ENCODE measurements around the gene DUS1L.

DUS1L gene

GRCh38 chr17:82077617-82078358, 12.2 kb upstream of the DUS1L start:
- DNase-seq (ENCODE audit: insufficient read length, low spot score) = no peak
- no peak for FAIRE-seq
- TF ChIP-seq SPI1 (IDR thresholded peaks at IDR 0.05; ENCODE audit: low read depth, low read length) (no peak), POLR2AphosphoS5 (IDR thresholded peaks at IDR 0.05; ENCODE audit: low read depth, low read length) (peak; percentile 35; the same call in 1 of the 2 replicates)

- FAIRE-seq (no peak), DNase-seq (ENCODE audit: insufficient read length, low spot score) (no peak)
- TF ChIP-seq PAX5 (IDR thresholded peaks at IDR 0.05; ENCODE audit: insufficient read depth, low read length, severe bottlenecking) = no peak
- no peak for TF ChIP-seq POU2F2 (IDR thresholded peaks at IDR 0.05; ENCODE audit: low read depth, low read length)
- TF ChIP-seq POLR2AphosphoS5 (IDR thresholded peaks at IDR 0.05; ENCODE audit: low read depth, low read length) = no peak; the same call in 1 of the 2 replicates
- no peak for TF ChIP-seq TAF1 (IDR thresholded peaks at IDR 0.05; ENCODE audit: low read depth, low read length)
- no peak for TF ChIP-seq SPI1 (IDR thresholded peaks at IDR 0.05; ENCODE audit: low read depth, low read length)
- TF ChIP-seq POLR2A (IDR thresholded peaks at IDR 0.05; ENCODE audit: low read depth, low read length) = no peak
These were observed 11.4 kb upstream of the DUS1L start for GRCh38 chr17:82076785-82077591.

- TF ChIP-seq POLR2A (IDR thresholded peaks at IDR 0.05; ENCODE audit: low read depth, low read length) (no peak), POLR2AphosphoS5 (IDR thresholded peaks at IDR 0.05; ENCODE audit: low read depth, low read length) (0 out of 2 replicates have a peak, but pooled peaks have one; percentile 20)
- no peak for FAIRE-seq
- no peak for DNase-seq (ENCODE audit: insufficient read length, low spot score)
These were observed 10.6 kb upstream of the DUS1L start for GRCh38 chr17:82076018-82076784.

- no peak for FAIRE-seq
- no peak for DNase-seq (ENCODE audit: insufficient read length, low spot score)
- no peak for TF ChIP-seq TAF1 (IDR thresholded peaks at IDR 0.05; ENCODE audit: low read depth, low read length)
- TF ChIP-seq PAX5 (IDR thresholded peaks at IDR 0.05; ENCODE audit: insufficient read depth, low read length, severe bottlenecking) = no peak
- TF ChIP-seq SPI1 (IDR thresholded peaks at IDR 0.05; ENCODE audit: low read depth, low read length) = no peak
- TF ChIP-seq POU2F2 (IDR thresholded peaks at IDR 0.05; ENCODE audit: low read depth, low read length) = no peak
- TF ChIP-seq POLR2A (IDR thresholded peaks at IDR 0.05; ENCODE audit: low read depth, low read length) = no peak
- no peak for TF ChIP-seq POLR2AphosphoS5 (IDR thresholded peaks at IDR 0.05; ENCODE audit: low read depth, low read length)
These were observed 7.8 kb upstream of the DUS1L start for GRCh38 chr17:82073446-82073845.

GRCh38 chr17:82072827-82073226, 7.2 kb upstream of the DUS1L start:
- FAIRE-seq = no peak
- no peak for TF ChIP-seq POLR2AphosphoS5 (IDR thresholded peaks at IDR 0.05; ENCODE audit: low read depth, low read length)
- no peak for TF ChIP-seq PAX5 (IDR thresholded peaks at IDR 0.05; ENCODE audit: insufficient read depth, low read length, severe bottlenecking)
- TF ChIP-seq POLR2A (IDR thresholded peaks at IDR 0.05; ENCODE audit: low read depth, low read length) = no peak
- no peak for TF ChIP-seq TAF1 (IDR thresholded peaks at IDR 0.05; ENCODE audit: low read depth, low read length)
- DNase-seq (ENCODE audit: insufficient read length, low spot score) = no peak

- no peak for FAIRE-seq
- TF ChIP-seq TAF1 (IDR thresholded peaks at IDR 0.05; ENCODE audit: low read depth, low read length) (no peak), POU2F2 (IDR thresholded peaks at IDR 0.05; ENCODE audit: low read depth, low read length) (no peak)
- DNase-seq (ENCODE audit: insufficient read length, low spot score) = no peak
These were observed 5.0 kb upstream of the DUS1L start for GRCh38 chr17:82070611-82071010.

- TF ChIP-seq SPI1 (IDR thresholded peaks at IDR 0.05; ENCODE audit: low read depth, low read length) (no peak), POLR2A (IDR thresholded peaks at IDR 0.05; ENCODE audit: low read depth, low read length) (no peak), POLR2AphosphoS5 (IDR thresholded peaks at IDR 0.05; ENCODE audit: low read depth, low read length) (no peak), PAX5 (IDR thresholded peaks at IDR 0.05; ENCODE audit: insufficient read depth, low read length, severe bottlenecking) (no peak), TAF1 (IDR thresholded peaks at IDR 0.05; ENCODE audit: low read depth, low read length) (no peak), POU2F2 (IDR thresholded peaks at IDR 0.05; ENCODE audit: low read depth, low read length) (no peak)
- FAIRE-seq (no peak), DNase-seq (ENCODE audit: insufficient read length, low spot score) (peak; percentile 83)
These were observed 389 bp downstream of the DUS1L start for GRCh38 chr17:82065193-82065637.

- no peak for TF ChIP-seq POU2F2 (IDR thresholded peaks at IDR 0.05; ENCODE audit: low read depth, low read length)
- TF ChIP-seq POLR2A (IDR thresholded peaks at IDR 0.05; ENCODE audit: low read depth, low read length) = peak; percentile 30; the same call in 1 of the 2 replicates
- DNase-seq (ENCODE audit: insufficient read length, low spot score) = no peak
- FAIRE-seq = peak; percentile 51
These were observed 991 bp downstream of the DUS1L start for GRCh38 chr17:82064433-82065192.

Data from GM12891 (cell line).